ENCODE measurements around the gene ATOH8. TPM values are rescaled to one million over a fixed set of nuclear protein-coding genes. Genes with fewer than 3 reads are reported as not detected.

Gene ATOH8
- polyA plus RNA-seq, 1 experiment = 2.8 TPM

DNA sequence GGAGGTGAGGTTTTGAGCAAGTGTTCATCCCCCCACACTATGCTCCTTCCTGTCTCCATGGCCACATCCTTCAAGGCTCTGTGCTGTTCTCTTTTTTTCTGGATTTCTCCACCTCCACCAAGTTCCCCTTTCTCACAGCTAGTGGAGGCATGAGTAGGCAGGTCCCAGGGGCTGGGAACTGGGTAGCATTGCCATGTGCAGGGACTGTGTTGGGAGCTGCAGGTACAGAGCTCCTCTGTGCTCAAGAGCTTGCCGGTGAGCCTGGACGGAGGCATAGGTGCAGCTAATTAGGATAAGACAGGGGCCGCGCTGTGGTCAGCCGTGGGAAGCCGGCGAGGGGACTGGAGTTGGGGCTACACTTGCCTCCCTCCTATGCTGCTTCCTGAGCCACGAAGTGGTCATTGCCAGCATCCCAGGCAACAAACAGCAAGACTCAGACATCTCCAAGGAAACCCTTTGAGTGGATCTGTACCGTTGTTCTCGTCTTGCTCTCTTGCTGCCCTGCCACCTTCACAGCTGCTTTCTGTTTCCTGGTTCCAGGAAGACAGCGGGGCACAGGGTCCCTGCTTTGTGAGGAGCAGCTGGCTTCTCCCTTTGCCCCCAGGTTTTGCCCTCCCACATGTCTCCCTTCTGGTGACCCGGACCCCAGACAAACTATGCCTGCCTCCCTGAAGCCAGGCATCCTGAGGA is 36.9 kb downstream of the ATOH8 start:
- H3K9me3 ChIP-seq (ENCODE audit: control insufficient read depth, insufficient read depth, low read length) = no peaks in the 10 kb centered on the region; the same call in 1 of the 2 replicates
- no peaks in the 10 kb centered on the region for H3K27me3 ChIP-seq (ENCODE audit: control insufficient read depth, insufficient read depth, low read length)
- ChIA-PET POLR2A (interaction anchor here (1.8 kb wide), 1 partner anchor 19 kb away, joined by 7 read pairs; no protein-coding TSS in a partner anchor), CTCF (no interaction called here)
- H3K27ac ChIP-seq (ENCODE audit: low read depth, low read length) = no peak overlapping the region
- TF ChIP-seq, protein P1, sequence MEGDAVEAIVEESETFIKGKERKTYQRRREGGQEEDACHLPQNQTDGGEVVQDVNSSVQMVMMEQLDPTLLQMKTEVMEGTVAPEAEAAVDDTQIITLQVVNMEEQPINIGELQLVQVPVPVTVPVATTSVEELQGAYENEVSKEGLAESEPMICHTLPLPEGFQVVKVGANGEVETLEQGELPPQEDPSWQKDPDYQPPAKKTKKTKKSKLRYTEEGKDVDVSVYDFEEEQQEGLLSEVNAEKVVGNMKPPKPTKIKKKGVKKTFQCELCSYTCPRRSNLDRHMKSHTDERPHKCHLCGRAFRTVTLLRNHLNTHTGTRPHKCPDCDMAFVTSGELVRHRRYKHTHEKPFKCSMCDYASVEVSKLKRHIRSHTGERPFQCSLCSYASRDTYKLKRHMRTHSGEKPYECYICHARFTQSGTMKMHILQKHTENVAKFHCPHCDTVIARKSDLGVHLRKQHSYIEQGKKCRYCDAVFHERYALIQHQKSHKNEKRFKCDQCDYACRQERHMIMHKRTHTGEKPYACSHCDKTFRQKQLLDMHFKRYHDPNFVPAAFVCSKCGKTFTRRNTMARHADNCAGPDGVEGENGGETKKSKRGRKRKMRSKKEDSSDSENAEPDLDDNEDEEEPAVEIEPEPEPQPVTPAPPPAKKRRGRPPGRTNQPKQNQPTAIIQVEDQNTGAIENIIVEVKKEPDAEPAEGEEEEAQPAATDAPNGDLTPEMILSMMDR (IDR thresholded peaks at IDR 0.05; ENCODE audit: low read depth, low read length) = no peak
- H3K4me3 ChIP-seq (ENCODE audit: low read depth, low read length) = no peak overlapping the region
- no peak for DNase-seq (ENCODE audit: low read depth, low spot score)

DNA sequence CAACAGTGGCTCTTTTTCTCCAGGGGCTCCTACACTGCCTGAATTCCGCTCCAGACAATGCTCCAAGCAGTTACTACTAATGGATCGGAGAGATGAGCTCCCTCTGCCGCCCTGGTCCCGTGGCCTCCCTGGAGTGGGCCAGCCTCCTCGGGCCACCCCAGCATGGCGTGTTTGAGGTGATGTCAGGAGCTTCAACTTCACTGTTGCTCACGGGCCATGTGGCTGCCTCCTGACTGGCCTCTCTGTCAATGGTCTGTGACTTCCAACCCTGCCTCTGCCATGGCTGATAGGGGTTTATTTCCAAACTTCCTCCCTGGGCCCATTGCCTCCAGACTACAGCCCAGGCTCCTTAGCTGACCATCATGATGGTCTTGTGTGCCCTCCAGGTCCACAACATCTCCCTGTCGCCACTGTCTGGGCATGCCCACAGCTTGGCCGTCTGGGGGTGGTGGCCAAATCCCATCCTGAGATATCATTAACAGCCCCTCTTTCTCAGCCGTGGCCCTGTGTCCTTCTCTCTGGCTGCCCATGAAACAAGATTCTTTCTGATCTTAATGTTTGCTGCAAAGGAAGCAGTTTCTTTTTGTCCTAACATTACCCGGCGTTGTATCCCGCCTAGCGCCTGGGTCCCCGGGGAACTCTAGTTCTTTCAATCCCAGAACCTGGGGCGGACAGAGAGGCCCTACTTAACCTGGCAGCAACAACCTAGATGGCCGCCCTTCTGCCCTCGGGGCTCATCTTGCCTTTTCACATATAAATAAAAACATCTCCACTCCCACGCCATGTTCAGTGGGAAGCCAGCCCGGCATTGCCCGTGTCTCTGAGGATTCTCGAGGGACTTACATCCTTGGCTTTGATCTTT is 38.1 kb downstream of the ATOH8 start:
- Histone ChIP-seq H3K27ac (ENCODE audit: low read depth, low read length) (no peak overlapping the region), H3K9me3 (ENCODE audit: control insufficient read depth, insufficient read depth, low read length) (no peaks in the 10 kb centered on the region; the same call in 1 of the 2 replicates), H3K27me3 (ENCODE audit: control insufficient read depth, insufficient read depth, low read length) (no peaks in the 10 kb centered on the region), H3K4me3 (ENCODE audit: low read depth, low read length) (no peak overlapping the region)
- TF ChIP-seq, protein P1 (IDR thresholded peaks at IDR 0.05; ENCODE audit: low read depth, low read length) = no peak
- no peak for DNase-seq (ENCODE audit: low read depth, low spot score)
- CTCF ChIA-PET = interaction anchor here (0.9 to 1.5 kb wide), 3 partner anchors 42 to 63 kb away, joined by 3 to 5 read pairs (median 4); no protein-coding TSS in a partner anchor
- POLR2A ChIA-PET = interaction anchor here (0.7 to 2.0 kb wide), 4 partner anchors 20 to 50 kb away, joined by 3 to 20 read pairs (median 6); partner anchors contain the start of gene ATOH8

DNA sequence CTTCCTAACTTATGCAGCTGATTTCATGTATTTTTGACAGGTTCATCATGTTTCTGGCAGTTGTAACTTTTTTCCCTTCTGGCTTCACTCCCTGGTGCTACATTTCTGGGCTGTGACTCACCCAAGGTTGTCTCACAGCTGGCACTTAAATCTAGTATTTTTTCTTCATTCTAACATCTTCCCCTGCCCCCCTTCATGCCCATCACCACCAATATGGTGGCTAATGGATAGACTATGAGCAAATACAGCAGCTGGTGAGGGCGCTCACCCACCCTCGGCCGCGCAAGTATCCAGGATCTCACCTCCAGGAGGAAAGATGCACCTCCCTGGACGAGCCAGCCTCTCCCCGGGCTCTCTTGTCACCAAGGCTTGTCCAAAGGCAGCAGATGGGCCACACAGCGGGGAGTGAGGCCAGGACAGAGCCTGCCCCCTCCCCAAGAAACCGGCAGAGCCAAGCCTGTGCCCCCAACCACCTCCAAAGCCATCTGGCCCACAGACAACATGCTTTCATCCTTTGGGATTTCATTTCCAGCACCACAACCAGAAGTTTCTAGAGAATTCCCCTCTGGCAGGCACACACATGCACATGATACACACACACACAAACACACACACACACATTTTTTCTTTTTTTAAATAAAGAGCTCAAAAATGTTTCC is 39.1 kb downstream of the ATOH8 start:
- TF ChIP-seq, protein P1 (IDR thresholded peaks at IDR 0.05; ENCODE audit: low read depth, low read length) = no peak
- H3K9me3 ChIP-seq (ENCODE audit: control insufficient read depth, insufficient read depth, low read length) = no peaks in the 10 kb centered on the region; the same call in 1 of the 2 replicates
- H3K4me3 ChIP-seq (ENCODE audit: low read depth, low read length) = no peak overlapping the region
- no peaks in the 10 kb centered on the region for H3K27me3 ChIP-seq (ENCODE audit: control insufficient read depth, insufficient read depth, low read length)
- ChIA-PET POLR2A (interaction anchor here (0.7 to 2.0 kb wide), 7 partner anchors 9 to 121 kb away, joined by 3 to 20 read pairs (median 3); partner anchors contain the start of gene ATOH8), CTCF (interaction anchor here (1.2 to 1.5 kb wide), 2 partner anchors 43 to 64 kb away, joined by 3 to 5 read pairs; no protein-coding TSS in a partner anchor)
- DNase-seq (ENCODE audit: low read depth, low spot score) = peak; percentile 43
- peak overlapping the region; percentile 58 for H3K27ac ChIP-seq (ENCODE audit: low read depth, low read length)

DNA sequence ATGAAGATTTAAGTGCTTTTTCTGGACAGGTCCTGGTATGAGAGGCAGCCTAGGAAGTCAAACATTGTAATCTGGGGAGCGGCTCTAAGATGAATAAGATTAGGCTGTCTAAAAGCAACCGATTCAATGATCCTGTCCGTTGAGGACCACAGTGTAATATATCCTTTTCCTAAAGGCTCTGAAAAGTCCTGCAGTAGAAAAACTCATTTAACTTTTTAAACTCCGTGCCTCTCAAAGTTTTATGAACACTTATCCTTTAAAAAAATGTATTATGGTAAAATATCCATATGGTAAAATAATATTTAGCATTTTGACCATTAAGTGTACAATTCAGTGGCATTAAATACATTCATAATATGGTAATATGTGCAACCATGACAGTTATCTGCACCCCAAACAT is 39.8 kb downstream of the ATOH8 start:
- Histone ChIP-seq H3K27me3 (ENCODE audit: control insufficient read depth, insufficient read depth, low read length) (no peaks in the 10 kb centered on the region), H3K4me3 (ENCODE audit: low read depth, low read length) (no peak overlapping the region), H3K27ac (ENCODE audit: low read depth, low read length) (no peak overlapping the region), H3K9me3 (ENCODE audit: control insufficient read depth, insufficient read depth, low read length) (no peaks in the 10 kb centered on the region; the same call in 1 of the 2 replicates)
- TF ChIP-seq, protein P1 (IDR thresholded peaks at IDR 0.05; ENCODE audit: low read depth, low read length) = no peak
- no peak for DNase-seq (ENCODE audit: low read depth, low spot score)
- POLR2A ChIA-PET = interaction anchor here (1.0 to 2.0 kb wide), 4 partner anchors 9 to 52 kb away, joined by 3 to 20 read pairs (median 6); partner anchors contain the start of gene ATOH8
- CTCF ChIA-PET = interaction anchor here (0.7 kb wide), 1 partner anchor 65 kb away, joined by 3 read pairs; no protein-coding TSS in a partner anchor
